ENCODE measurements around the gene SORCS3.

SORCS3 gene

DNA sequence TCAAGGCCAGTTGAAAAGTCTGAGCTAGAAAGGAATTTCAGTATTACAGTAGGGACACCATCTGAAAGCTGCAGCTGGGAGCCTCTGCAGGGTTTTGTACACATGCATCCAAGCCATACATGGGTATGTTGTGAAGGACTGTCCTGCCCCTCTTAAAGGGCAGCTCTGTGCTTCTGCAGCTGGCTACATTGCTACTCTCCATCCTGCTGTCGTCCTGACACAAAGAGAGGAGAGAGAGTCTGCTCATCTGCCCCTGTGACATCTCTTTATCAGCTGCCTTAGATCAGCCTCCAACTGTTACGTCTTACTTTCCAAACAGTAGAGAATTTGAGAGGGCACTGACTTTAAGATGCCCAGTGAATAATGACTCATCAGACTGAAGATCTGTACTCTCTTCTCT lies 602.7 kb downstream of the SORCS3 start:
- H3K9me3 ChIP-seq (ENCODE audit: insufficient read depth, low read length, severe bottlenecking), result no peaks in the 10 kb centered on the region
- ATAC-seq (ENCODE audit: insufficient read depth, low read depth) (no peak), DNase-seq (no peak)
- H3K36me3 ChIP-seq (ENCODE audit: insufficient read depth, low read length), result no peaks in the 10 kb centered on the region
- TF ChIP-seq, protein P1, sequence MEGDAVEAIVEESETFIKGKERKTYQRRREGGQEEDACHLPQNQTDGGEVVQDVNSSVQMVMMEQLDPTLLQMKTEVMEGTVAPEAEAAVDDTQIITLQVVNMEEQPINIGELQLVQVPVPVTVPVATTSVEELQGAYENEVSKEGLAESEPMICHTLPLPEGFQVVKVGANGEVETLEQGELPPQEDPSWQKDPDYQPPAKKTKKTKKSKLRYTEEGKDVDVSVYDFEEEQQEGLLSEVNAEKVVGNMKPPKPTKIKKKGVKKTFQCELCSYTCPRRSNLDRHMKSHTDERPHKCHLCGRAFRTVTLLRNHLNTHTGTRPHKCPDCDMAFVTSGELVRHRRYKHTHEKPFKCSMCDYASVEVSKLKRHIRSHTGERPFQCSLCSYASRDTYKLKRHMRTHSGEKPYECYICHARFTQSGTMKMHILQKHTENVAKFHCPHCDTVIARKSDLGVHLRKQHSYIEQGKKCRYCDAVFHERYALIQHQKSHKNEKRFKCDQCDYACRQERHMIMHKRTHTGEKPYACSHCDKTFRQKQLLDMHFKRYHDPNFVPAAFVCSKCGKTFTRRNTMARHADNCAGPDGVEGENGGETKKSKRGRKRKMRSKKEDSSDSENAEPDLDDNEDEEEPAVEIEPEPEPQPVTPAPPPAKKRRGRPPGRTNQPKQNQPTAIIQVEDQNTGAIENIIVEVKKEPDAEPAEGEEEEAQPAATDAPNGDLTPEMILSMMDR (IDR thresholded peaks at IDR 0.05; ENCODE audit: borderline replicate concordance, extremely low read depth, low read length, poor library complexity, severe bottlenecking), result no peak
- TF ChIP-seq EZH2 (IDR thresholded peaks at IDR 0.05; ENCODE audit: borderline replicate concordance, low read depth, low read length, severe bottlenecking), result no peak
- no peaks in the 10 kb centered on the region for H3K4me1 ChIP-seq (ENCODE audit: insufficient read depth, low read length)
- H2AFZ ChIP-seq (ENCODE audit: low read depth, low read length), result no peak overlapping the region
- H3K4me2 ChIP-seq (ENCODE audit: insufficient read depth, low read length), result no peak overlapping the region
- H4K20me1 ChIP-seq (ENCODE audit: insufficient read depth, low read length), result no peaks in the 10 kb centered on the region
- no peak overlapping the region for H3K9ac ChIP-seq (ENCODE audit: low read depth, low read length)
- no peak overlapping the region for H3K4me3 ChIP-seq (ENCODE audit: low read depth in 1 of 2, low read length in 2 of 2)
- no peaks in the 10 kb centered on the region for H3K27me3 ChIP-seq (ENCODE audit: insufficient read depth, low read length, poor library complexity)
- H3K27ac ChIP-seq (ENCODE audit: low read length), result no peak overlapping the region
- no peaks in the 10 kb centered on the region for H3K79me2 ChIP-seq (ENCODE audit: insufficient read depth, low read length)

DNA sequence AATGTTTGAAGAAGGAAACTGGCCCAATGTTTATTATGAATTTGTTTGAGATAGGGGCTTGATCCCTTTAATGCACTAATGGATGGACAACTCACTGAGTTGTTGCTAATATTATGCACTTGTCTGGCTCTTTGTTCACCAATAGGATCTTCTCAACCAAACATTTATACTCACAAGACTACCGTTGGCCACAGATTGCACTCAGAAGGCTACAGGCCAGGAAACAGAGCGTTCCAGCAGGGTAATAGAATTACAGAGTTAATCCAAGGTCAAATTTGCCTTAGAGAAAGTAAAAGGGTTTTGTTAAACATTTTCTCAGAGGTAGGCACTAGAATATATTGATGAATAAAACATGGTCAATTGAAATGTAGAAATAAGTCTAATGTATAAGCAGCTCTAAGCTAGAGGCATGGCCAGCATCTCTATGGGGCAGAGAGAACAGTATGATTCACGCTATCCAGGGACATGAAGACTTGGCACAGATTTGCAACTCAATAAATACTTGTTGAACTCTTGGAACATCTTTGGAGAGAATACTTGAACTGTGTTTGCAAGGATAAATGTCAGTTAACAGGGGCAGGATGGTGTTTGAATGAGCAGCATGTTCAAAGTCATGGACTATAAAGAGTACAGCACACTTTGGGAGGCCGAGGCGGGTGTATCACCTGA lies 606.9 kb downstream of the SORCS3 start:
- Histone ChIP-seq H3K36me3 (ENCODE audit: insufficient read depth, low read length) (no peaks in the 10 kb centered on the region), H3K79me2 (ENCODE audit: insufficient read depth, low read length) (no peaks in the 10 kb centered on the region), H3K4me3 (ENCODE audit: low read depth in 1 of 2, low read length in 2 of 2) (no peak overlapping the region), H4K20me1 (ENCODE audit: insufficient read depth, low read length) (no peaks in the 10 kb centered on the region), H3K4me2 (ENCODE audit: insufficient read depth, low read length) (no peak overlapping the region), H3K9me3 (ENCODE audit: insufficient read depth, low read length, severe bottlenecking) (no peaks in the 10 kb centered on the region), H2AFZ (ENCODE audit: low read depth, low read length) (no peak overlapping the region), H3K27ac (ENCODE audit: low read length) (no peak overlapping the region), H3K27me3 (ENCODE audit: insufficient read depth, low read length, poor library complexity) (no peaks in the 10 kb centered on the region), H3K4me1 (ENCODE audit: insufficient read depth, low read length) (no peaks in the 10 kb centered on the region), H3K9ac (ENCODE audit: low read depth, low read length) (no peak overlapping the region)
- TF ChIP-seq, protein P1 (IDR thresholded peaks at IDR 0.05; ENCODE audit: borderline replicate concordance, extremely low read depth, low read length, poor library complexity, severe bottlenecking), result no peak
- no peak for TF ChIP-seq EZH2 (IDR thresholded peaks at IDR 0.05; ENCODE audit: borderline replicate concordance, low read depth, low read length, severe bottlenecking)
- DNase-seq, result no peak
- no peak for ATAC-seq (ENCODE audit: insufficient read depth, low read depth)

DNA sequence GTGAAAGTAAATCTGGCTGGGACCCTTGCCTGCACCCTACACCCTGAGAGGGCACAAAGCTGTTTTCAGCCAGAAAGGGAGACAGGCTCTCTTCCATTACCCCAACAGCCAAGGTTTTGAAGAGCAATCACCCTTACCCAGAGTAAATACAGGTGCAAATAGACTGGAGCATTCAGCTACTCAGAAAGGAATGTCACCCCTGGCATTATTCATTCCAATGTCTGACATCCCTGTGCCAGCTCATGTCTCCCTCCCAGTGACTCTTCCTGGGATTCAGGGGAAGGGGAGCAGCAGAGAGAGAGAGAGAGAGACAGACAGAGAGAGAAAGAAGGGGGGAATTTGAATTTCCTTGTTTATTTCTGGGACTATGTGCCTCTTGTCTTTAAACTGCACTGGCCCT lies 611.8 kb downstream of the SORCS3 start:
- TF ChIP-seq, protein P1 (IDR thresholded peaks at IDR 0.05; ENCODE audit: borderline replicate concordance, extremely low read depth, low read length, poor library complexity, severe bottlenecking), result no peak
- no peak for TF ChIP-seq EZH2 (IDR thresholded peaks at IDR 0.05; ENCODE audit: borderline replicate concordance, low read depth, low read length, severe bottlenecking)
- no peak overlapping the region for H3K4me2 ChIP-seq (ENCODE audit: insufficient read depth, low read length)
- H3K27ac ChIP-seq (ENCODE audit: low read length), result no peak overlapping the region
- no peak overlapping the region for H2AFZ ChIP-seq (ENCODE audit: low read depth, low read length)
- no peaks in the 10 kb centered on the region for H3K36me3 ChIP-seq (ENCODE audit: insufficient read depth, low read length)
- ATAC-seq (ENCODE audit: insufficient read depth, low read depth), result no peak
- no peaks in the 10 kb centered on the region for H3K9me3 ChIP-seq (ENCODE audit: insufficient read depth, low read length, severe bottlenecking)
- DNase-seq, result no peak
- H3K4me1 ChIP-seq (ENCODE audit: insufficient read depth, low read length), result no peaks in the 10 kb centered on the region
- H3K27me3 ChIP-seq (ENCODE audit: insufficient read depth, low read length, poor library complexity), result no peaks in the 10 kb centered on the region
- H3K9ac ChIP-seq (ENCODE audit: low read depth, low read length), result no peak overlapping the region
- no peaks in the 10 kb centered on the region for H4K20me1 ChIP-seq (ENCODE audit: insufficient read depth, low read length)
- H3K79me2 ChIP-seq (ENCODE audit: insufficient read depth, low read length), result no peaks in the 10 kb centered on the region
- no peak overlapping the region for H3K4me3 ChIP-seq (ENCODE audit: low read depth in 1 of 2, low read length in 2 of 2)
